GM12878 (cell line): ENCODE measurements around the gene JOSD2. TPM values are rescaled to one million over a fixed set of nuclear protein-coding genes. Genes with fewer than 3 reads are reported as not detected.
A peak's percentile ranks its signal among the peaks of the same experiment; 100 is the strongest.

Experiments
- CUX1 ChIP-seq: IDR thresholded peaks from 2 replicates; pipeline ENCODE4 v1.6.1; 2012; ENCODE audit warnings: improper control_type of control experiment, low read depth, low read length; ENCODE audit not compliant: insufficient replicate concordance
- EED ChIP-seq: sonication (generic); IDR thresholded peaks from 2 replicates; pipeline ENCODE4 v1.6.1; 2016; ENCODE audit warnings: antibody characterized with exemption, low read depth
- HDAC2 ChIP-seq: fragments of 200-600 bp; sonication (generic); IDR thresholded peaks from 2 replicates; pipeline ENCODE4 v1.6.1; 2017
- HSF1 ChIP-seq: fragments of 150-350 bp; IDR thresholded peaks from 2 replicates; pipeline ENCODE4 v1.6.1; 2014; ENCODE audit warnings: mild to moderate bottlenecking, low read depth, low read length
- LARP7 ChIP-seq: fragments of 450-650 bp; IDR thresholded peaks from 2 replicates; pipeline ENCODE4 v1.6.1; 2017; ENCODE audit warnings: mild to moderate bottlenecking
- NBN ChIP-seq: fragments of 450-650 bp; IDR thresholded peaks from 2 replicates; pipeline ENCODE4 v1.6.1; 2016
- NKRF ChIP-seq: fragments of 450-650 bp; conservative IDR thresholded peaks from 2 replicates; pipeline ENCODE4 v1.6.1; 2017; ENCODE audit warnings: mild to moderate bottlenecking, moderate library complexity
- NRF1 ChIP-seq: conservative IDR thresholded peaks from 2 replicates; pipeline ENCODE4 v1.6.1; 2011; ENCODE audit warnings: mild to moderate bottlenecking, low read depth, low read length, improper control_type of control experiment
- RB1 ChIP-seq: fragments of 450-650 bp; formaldehyde crosslinking; IDR thresholded peaks from 2 replicates; pipeline ENCODE4 v1.6.1; 2017; ENCODE audit warnings: mild to moderate bottlenecking, borderline replicate concordance
- USF2 ChIP-seq: IDR thresholded peaks from 2 replicates; pipeline ENCODE4 v1.6.1; 2011; ENCODE audit warnings: low read depth, low read length, improper control_type of control experiment, borderline replicate concordance
- WRNIP1 ChIP-seq: IDR thresholded peaks from 2 replicates; pipeline ENCODE4 v1.6.1; 2011; ENCODE audit warnings: low read depth, low read length, improper control_type of control experiment, borderline replicate concordance
- ZBED1 ChIP-seq: IDR thresholded peaks from 2 replicates; pipeline ENCODE4 v1.6.1; 2016; ENCODE audit warnings: borderline replicate concordance
- polyA plus RNA-seq, 11 experiments: library from polyadenylated mRNA; depleted of rRNA in 4 of 11; unstranded in 6 of 11; stranded (reverse) in 5 of 11; fragments of >200 nt; fragmentation: Nextera tagmentation in 4 of 11; fragmentation: Illumina TruSeq in 1 of 11; extraction: Ambion mirVana in 4 of 11; extraction: Trizol in 1 of 11; gene quantifications; 1 replicate in 1 of 11; 2 replicates in 10 of 11; pipeline versions ENCODE4 v1.2.1 to v1.2.3, GENCODE V29; 2011 to 2016; ENCODE audit warnings: inconsistent platforms in 2 of 11, missing spikeins in 2 of 11, low read depth in 1 of 11
- total RNA-seq, 4 experiments: library from RNA; depleted of rRNA in 3 of 4; stranded (reverse); fragments of >200 nt in 3 of 4; fragmentation: Illumina TruSeq in 1 of 4; extraction: Trizol in 1 of 4; gene quantifications; 2 replicates each; pipeline versions ENCODE4 v1.2.1 to v1.2.3, GENCODE V29; 2013 to 2021
- TF ChIP-seq, protein P1 (sequence below): IDR thresholded peaks from 2 replicates; pipeline ENCODE4 v1.6.1; 2012; ENCODE audit warnings: mild to moderate bottlenecking, low read depth, low read length
- TF ChIP-seq, protein P2 (sequence below): fragments of 450-650 bp; IDR thresholded peaks from 2 replicates; pipeline ENCODE4 v1.6.1; 2017; ENCODE audit warnings: borderline replicate concordance

Gene JOSD2
- total and polyA plus RNA-seq, 10 of the 15 experiments (the other 5 are each of a cell fraction or from before 2014, with no cell fraction given) = 0.91 to 26.7 (median 13.0) TPM

DNA sequence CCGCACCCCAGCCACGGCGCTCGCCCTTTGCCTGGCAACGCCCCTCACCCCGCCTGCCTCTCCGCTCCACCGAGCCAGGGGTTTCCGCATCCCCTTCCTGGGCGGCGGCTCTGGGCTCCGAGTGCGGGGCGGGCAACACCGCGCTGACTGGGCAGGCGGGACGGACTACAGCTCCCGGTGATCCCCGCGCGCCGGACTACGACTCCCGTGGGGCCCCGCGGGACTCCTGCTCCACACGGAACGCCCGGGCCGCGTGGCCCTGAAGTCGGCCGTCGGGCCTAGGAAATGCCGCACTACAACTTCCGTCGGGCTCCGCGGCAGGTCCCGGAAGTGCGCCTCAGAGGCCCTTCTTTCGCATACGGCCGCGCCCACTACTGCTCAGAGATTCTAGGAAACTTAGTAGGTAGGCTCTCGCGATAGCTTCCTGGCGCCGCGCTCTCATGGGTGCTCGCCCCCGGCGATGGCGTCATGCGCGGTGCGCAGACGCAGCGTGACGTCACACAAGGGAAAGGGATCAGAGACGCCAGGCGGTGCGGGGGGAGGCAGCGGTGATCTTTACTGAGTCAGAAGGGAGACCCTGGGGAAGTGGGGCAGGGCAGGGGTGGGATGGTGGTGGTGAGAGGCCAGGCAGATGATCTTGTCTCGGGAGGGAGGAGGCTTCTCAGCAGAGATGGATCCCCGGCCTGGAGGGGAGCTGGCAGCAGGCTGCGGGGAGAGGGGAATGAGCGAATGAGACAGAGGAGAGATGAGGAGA is at the start of gene JOSD2 (continued):
- TF ChIP-seq CUX1 (no peak), EED (no peak), NKRF (no peak; the same call in 1 of the 2 replicates), LARP7 (peak; percentile 69; the same call in 1 of the 2 replicates), NBN (peak; percentile 100), RB1 (peak; percentile 22; the same call in 1 of the 2 replicates), WRNIP1 (no peak), ZBED1 (0 out of 2 replicates have a peak, but pooled peaks have one; percentile 43), NRF1 (0 out of 2 replicates have a peak, but pooled peaks have one; percentile 18), USF2 (peak; percentile 33), HSF1 (no peak), HDAC2 (no peak)
- TF ChIP-seq, protein P1, sequence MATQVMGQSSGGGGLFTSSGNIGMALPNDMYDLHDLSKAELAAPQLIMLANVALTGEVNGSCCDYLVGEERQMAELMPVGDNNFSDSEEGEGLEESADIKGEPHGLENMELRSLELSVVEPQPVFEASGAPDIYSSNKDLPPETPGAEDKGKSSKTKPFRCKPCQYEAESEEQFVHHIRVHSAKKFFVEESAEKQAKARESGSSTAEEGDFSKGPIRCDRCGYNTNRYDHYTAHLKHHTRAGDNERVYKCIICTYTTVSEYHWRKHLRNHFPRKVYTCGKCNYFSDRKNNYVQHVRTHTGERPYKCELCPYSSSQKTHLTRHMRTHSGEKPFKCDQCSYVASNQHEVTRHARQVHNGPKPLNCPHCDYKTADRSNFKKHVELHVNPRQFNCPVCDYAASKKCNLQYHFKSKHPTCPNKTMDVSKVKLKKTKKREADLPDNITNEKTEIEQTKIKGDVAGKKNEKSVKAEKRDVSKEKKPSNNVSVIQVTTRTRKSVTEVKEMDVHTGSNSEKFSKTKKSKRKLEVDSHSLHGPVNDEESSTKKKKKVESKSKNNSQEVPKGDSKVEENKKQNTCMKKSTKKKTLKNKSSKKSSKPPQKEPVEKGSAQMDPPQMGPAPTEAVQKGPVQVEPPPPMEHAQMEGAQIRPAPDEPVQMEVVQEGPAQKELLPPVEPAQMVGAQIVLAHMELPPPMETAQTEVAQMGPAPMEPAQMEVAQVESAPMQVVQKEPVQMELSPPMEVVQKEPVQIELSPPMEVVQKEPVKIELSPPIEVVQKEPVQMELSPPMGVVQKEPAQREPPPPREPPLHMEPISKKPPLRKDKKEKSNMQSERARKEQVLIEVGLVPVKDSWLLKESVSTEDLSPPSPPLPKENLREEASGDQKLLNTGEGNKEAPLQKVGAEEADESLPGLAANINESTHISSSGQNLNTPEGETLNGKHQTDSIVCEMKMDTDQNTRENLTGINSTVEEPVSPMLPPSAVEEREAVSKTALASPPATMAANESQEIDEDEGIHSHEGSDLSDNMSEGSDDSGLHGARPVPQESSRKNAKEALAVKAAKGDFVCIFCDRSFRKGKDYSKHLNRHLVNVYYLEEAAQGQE = no peak
- TF ChIP-seq, protein P2, sequence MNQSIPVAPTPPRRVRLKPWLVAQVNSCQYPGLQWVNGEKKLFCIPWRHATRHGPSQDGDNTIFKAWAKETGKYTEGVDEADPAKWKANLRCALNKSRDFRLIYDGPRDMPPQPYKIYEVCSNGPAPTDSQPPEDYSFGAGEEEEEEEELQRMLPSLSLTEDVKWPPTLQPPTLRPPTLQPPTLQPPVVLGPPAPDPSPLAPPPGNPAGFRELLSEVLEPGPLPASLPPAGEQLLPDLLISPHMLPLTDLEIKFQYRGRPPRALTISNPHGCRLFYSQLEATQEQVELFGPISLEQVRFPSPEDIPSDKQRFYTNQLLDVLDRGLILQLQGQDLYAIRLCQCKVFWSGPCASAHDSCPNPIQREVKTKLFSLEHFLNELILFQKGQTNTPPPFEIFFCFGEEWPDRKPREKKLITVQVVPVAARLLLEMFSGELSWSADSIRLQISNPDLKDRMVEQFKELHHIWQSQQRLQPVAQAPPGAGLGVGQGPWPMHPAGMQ = peak; percentile 72
